ENCODE measurements around the gene CCDC148. TPM values are rescaled to one million over a fixed set of nuclear protein-coding genes. Genes with fewer than 3 reads are reported as not detected.

CCDC148 gene
- total and polyA plus RNA-seq, 5 experiments from 2014 or later, result not detected

DNA sequence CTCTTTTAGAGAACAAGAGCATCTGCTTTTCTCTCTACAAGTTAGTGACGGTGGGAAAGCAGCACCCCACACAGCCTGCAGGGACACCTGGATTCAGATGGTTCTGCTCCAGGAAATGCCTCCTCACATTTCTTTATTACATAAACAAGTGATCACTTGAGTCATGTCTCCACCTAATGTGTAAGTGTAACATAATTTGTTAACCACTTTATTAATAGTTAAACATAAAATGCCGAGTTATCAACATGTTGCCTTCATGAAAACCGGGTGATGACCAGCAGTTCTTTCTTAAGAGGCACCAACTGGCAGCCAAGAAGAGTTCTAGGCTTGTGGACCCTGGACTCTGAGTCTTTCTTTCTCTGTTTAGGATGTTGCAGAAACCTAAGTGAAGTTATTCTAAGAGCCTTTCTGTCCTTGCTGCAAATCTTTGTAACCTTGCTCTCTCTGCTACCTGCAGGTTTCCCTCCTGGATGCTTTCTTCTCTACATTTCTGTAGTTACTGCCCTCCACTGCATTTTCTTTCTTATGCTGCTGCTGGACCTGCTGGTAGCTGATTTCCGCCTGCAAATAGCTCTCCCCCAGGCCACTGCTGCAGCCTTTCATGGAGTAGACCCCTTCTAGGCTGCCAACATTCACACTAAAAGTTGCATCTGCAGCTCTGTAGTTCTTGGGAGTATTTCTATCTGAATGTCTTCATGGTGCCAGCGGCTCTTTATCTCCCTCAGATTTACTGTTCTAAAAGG is 330.6 kb downstream of the CCDC148 start:
- DNase-seq, result no peak
- Mint-ChIP-seq H3K27me3 (peaks cover 0 to 33% (median 8%) of the 10 kb centered on the region in 5 donors), H3K36me3 (no peaks in the 10 kb centered on the region), H3K9me3 (no peaks in the 10 kb centered on the region), H3K27ac (no peak overlapping the region), H3K4me1 (peaks cover 0 to 3% (median under 1%) of the 10 kb centered on the region in 4 donors), H3K4me3 (no peak overlapping the region)
- no peak for ATAC-seq
- POLR2A ChIA-PET, result no interaction called here

DNA sequence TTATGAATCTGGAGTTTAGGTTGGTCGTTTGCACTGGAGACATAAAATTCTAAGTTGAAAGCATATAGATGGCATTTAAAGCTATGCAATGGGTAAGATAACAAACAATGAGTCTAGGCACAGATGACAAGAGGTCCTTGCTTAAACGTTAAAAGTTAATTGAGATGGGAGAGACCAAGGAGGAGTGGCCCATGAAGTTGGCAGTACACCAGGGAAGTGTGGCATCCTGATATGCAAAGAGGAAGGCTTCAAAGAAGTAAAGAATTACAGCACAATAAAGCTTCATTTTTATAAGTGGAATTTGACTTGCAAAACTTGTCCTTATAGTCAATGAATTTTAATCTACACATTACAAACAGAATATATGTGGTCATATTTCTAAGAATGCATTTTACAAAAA is 331.7 kb downstream of the CCDC148 start:
- Mint-ChIP-seq H3K27ac (no peak overlapping the region), H3K4me3 (no peak overlapping the region), H3K27me3 (peaks cover 0 to 33% (median 8%) of the 10 kb centered on the region in 5 donors), H3K9me3 (no peaks in the 10 kb centered on the region), H3K36me3 (no peaks in the 10 kb centered on the region), H3K4me1 (peaks cover 0 to 2% (median 0%) of the 10 kb centered on the region in 4 donors)
- no peak for DNase-seq
- ATAC-seq, result no peak
- POLR2A ChIA-PET, result no interaction called here

Other genes with a start within 250 kb of the CCDC148 start
- gene PKP4, start 199 bp upstream of the CCDC148 start, total RNA-seq, result 10 to 100 TPM; 24.2 to 25.7 TPM
- 1 to 10 TPM in 2 of 3 donors, under 1 TPM in 1; 0.34 to 1.5 (median 1.2) TPM for gene PKP4, start 199 bp upstream of the CCDC148 start, polyA plus RNA-seq

Data from naive thymus-derived CD8-positive, alpha-beta T cell (primary cell).